MM.1S (cell line): ENCODE results near the gene TLCD1.

Source experiments
- CTCF ChIP-seq: fragments of 300-600 bp; sonication (generic); IDR thresholded peaks from 2 replicates; pipeline ENCODE4 v1.5.1; 2016; ENCODE audit warnings: antibody characterized with exemption, low read length, mixed read lengths
- EZH2 ChIP-seq: fragments of 300-600 bp; sonication (generic); optimal IDR thresholded peaks from 2 replicates; pipeline ENCODE3; 2017; ENCODE audit warnings: low read depth, mild to moderate bottlenecking, antibody characterized with exemption, low read length, mixed read lengths

GRCh38 chr17:28725166-28725659, 820 bp downstream of the TLCD1 start:
- TF ChIP-seq CTCF: no peak
- TF ChIP-seq EZH2: no peak
